Ureter (tissue), 1 donor: ENCODE data around the gene CEMP1. TPM values are rescaled to one million over a fixed set of nuclear protein-coding genes. Genes with fewer than 3 reads are reported as not detected.

Experiments
- DNase-seq: peaks from one replicate; pipeline ENCODE4 v3.0.0-alpha.2; 2020; ENCODE audit warnings: low spot score
- total RNA-seq: library from RNA; stranded (reverse); gene quantifications from one replicate; pipeline ENCODE4 v1.2.4, GENCODE V29; 2023
- donor health status: DM: yes; HTN: yes; CAD: no.

Gene CEMP1
- total RNA-seq, 1 donor from 2014 or later: 0.29 TPM

DNA sequence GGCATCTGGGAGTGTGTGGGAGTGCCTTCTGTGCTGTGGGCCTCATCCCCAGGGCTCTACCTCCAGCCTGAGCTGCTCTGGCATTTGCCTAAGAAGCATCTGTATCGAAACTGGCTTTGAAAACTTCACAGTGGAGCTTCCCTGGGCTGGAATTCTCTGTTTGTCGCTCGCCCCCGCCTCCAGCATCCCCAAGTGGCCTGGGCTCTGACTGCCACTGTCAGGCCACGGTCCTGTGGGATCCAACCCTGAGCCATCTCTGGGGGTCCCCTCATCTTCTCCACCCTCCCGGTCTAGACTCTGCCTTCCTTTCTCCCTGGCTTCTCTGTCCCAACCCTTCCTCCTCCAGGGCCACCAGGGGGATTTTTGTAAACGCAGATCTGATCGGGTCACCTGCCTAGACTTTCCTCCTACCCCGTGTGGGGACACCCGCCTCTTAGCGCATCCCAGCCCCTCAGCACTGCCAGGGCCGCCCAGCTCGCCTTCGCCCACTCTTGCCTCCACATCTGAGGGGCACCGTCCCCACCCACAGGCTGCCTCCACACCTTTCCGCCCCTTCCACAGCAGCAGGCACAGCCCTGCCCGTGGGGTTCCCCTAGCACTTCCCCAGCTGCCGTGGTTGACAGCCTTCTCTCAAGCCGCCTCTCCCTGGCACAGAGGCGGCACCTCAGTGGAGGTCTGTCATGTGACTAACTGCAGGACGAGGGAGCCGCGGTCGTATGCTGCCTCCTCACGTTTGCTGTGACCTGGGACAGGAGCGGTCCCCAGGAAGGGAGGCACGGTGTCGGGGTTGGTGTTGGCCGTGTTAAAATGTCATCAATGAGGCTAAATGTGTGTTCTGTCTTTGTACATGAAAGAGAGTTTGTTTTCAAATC lies 44.3 kb downstream of the CEMP1 start:
- no peak for DNase-seq

DNA sequence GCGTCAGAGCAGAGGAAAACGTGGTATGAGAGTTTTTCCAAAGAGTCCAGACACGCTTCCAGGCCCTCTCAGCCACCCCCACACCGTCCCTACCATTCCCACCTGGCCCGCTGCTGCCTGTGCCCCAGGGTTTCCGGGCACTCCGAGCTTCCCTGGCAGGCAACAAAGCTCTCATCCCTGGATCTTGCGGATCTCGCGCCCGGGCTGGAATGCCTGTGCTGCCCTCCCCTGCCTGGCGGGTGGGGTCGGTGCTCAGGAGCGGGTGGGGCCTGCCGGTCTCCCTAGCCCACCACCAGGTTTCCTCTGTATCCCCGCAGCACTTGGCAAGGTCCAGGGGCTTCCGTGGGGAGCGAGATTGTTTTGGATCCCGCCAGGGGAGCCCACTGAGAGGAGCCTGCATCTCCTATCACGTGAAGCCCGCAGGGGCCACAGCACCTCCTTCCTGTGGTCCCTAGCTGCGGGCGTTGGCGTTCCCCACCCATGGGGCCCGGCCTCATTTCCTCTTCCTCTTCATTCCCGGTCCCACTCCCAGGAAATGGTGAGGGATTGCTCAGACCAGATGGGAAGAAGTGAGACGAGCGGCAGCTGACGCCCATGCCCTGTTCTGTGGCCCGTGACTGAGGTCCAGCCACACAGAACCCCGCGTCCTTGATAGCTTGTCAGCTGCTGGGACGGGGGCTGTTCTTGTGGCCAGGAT lies 45.2 kb downstream of the CEMP1 start:
- DNase-seq: no peak

DNA sequence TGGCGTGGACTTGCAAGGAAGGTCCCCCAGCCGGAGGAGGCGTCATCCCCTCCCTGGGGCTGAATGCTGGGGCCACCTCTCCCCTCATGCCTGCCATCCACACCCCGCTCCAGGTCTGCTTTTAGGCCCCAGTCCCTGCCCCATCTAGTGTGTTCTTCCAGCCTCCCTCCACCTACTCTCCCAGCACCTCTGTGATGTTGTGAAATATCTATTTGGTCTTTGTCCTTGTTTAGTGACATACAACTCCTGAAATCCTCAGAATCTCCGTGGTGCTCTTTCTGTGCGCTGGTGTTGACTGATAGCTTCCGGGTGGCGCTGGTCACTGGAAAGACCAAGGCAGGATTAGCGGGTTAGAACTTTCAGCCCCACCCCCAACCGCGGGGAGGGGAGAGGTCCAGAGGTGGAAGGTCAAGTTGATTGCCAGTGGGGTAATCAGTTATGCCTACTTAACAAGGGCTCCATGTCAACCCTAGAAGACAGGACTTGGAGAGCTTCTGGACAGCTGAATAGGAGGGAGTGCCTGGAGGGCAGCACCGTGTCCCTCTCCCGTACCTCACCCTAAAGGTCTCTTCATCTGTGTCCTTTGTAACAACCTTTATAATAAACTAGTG lies 46.2 kb downstream of the CEMP1 start:
- DNase-seq: no peak

DNA sequence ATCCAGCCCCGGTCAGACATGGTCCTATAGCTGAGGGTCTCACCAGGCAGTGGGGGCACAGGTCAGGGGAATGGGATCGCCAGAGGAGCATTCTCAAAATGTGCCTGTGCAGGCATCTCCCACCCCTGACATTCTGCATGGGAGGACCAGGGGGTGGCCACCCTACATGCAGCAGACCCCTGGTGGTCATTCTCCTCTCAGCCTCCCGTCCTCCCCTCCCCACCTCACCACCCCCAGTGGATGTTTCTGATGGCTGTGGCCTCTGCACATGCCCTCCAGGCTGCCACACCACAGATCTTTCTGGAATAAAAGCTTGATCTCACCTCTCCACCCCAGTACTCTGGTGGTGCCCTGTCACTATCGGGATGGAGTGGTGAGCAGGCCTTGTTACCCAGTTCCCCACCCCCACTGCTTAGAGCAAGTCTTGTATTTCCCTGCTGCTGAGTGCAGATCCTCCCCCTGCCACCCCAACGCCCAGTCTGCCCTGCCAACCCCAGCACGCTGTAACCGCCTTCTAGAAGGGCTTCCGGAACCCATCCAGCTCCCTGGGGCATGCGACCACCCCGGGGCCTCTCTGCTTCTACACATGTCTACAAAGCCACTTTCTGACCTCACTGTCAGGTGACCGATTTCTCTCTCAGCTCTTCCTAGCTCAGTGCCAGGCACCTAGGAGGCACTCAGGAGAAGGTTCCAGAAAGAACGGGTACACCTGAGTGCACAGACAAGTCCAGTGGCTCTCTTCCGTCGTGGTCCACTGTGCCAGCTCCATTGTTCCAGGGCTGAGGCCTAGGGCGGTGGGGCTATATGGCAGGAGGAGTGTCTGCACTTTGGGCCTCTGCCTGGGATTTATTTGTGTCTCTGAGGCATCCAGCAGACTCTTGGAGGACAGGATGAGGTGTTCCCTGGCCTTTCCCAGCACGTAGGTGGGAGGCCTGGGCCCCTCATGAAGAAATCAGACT lies 47.0 kb downstream of the CEMP1 start:
- no peak for DNase-seq

DNA sequence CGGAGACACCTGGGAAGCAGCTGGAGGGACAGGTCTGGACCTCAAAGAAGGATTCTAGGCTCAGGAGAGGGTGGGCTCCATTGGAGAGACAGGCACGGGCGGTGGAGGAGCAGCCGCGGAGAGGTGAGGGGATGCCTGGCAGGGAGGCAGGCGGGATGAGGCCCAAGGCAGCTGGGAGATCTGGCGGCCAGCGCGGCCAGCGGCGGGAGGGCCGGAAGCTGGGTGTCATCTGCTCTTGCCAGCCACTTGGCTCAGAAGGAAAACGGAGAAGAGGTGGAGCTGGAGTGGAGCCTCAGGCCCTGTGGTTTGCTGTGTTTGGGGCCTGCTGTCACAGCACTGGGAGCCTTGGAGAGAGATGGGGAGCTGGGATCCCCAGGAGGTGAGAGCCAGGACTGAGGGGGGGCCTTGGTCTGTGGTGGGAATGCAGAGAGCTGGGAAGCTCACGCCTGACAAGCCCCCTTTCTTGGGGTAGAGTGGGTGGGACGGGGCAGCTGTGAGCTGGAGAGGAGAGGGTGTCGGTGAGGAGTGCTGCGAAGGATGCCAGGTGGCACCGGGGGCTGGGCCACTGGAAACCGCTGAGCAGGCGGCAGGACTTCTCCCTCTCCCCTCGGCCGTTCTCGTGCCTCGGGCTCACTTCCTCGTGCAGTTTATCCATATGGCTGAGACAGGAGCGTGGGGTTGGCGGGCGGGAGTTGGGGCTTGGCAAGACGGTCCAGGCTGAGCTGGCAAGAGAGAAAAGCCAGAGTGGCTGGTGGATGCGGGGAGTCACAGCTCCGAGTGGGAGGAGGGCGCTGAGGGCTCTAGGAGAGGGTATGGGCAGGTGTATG lies 48.3 kb downstream of the CEMP1 start:
- DNase-seq: no peak

DNA sequence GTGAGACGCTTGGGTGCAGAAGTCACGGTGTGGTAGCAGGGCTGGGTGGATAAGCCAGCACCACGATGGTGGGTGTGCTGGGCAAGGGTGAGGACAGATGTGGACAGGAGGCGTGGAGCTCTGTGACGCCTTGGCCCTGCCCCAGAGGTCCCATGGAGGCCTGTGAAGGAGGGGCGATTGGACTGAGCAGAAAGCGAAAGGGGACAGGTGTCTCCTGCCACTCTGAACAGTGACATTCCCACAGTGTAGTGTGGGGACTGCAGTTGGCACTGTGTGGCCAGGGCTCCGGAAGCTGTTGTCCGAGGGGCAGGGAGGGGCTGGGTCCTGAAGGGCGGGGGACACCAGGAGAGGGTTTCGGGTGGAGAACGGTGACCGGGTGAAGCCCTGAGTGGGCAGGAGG lies 49.0 kb downstream of the CEMP1 start:
- DNase-seq: no peak

DNA sequence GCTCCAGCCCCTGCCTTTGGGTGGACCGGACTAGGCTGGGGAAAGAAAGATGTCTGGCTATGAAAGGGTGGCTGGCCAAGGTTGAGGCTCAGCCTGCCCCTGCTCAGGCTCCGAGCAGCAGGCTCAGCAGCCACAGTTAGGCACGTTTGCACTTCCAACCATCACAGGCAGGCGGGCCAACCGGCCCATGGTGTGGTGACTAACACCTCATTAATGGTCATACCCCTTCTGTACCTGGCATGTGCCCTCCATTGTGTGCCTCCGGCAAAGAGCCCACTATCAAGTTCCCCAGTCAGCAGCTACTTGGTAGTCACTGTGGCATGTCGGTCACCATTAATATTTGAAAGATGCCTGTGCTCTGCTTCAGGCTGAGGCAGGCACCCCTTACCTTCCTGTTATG lies 49.5 kb downstream of the CEMP1 start:
- no peak for DNase-seq

DNA sequence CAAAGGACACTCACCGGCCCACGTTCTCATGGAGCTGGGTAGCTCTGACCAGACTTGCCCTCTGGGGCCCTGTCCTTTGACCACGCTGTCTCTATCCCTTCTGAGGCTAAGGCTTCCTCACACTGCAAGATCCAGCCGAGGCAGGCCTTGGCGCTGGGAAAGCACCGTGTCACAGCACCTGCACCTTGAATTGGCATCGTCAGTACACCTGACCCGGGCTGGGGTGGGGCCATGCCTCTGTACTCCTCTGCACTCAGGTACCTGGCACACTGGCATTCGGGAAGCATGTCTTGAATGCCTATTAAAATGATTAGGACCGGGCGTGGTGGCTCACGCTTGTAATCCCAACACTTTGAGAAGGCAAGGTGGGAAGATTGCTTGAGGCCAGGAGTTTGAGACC lies 50.3 kb downstream of the CEMP1 start:
- no peak for DNase-seq

Other genes with a start within 250 kb of the CEMP1 start
- 10.4 TPM for gene ABCA3, start 190.7 kb downstream of the CEMP1 start, total RNA-seq
- 7.8 TPM for gene CCNF, start 102.0 kb downstream of the CEMP1 start, total RNA-seq
- 1.5 TPM for gene TEDC2, start 71.3 kb downstream of the CEMP1 start, total RNA-seq
- gene NTN3, start 60.1 kb downstream of the CEMP1 start, total RNA-seq: not detected
- 6.5 TPM for gene TBC1D24, start 56.3 kb downstream of the CEMP1 start, total RNA-seq
- 170 TPM for gene ATP6V0C, start 17.5 kb downstream of the CEMP1 start, total RNA-seq
- gene AMDHD2, start 11.0 kb downstream of the CEMP1 start, total RNA-seq: 23.2 TPM
- gene PDPK1, start 6.6 kb upstream of the CEMP1 start, total RNA-seq: 65.9 TPM
- 17.5 TPM for gene KCTD5, start 151.1 kb upstream of the CEMP1 start, total RNA-seq
- gene PRSS27, start 188.8 kb upstream of the CEMP1 start, total RNA-seq: 3.1 TPM
- gene SRRM2, start 221.2 kb upstream of the CEMP1 start, total RNA-seq: 669 TPM
- gene ELOB, start 245.9 kb upstream of the CEMP1 start, total RNA-seq: 274 TPM